Measurements from ENCODE around the gene NAP1L4.

Gene NAP1L4

GRCh38 chr11:3010521-3011275 lies 18.6 kb upstream of the NAP1L4 start:
- no peak overlapping the region for H3K4me3 ChIP-seq (ENCODE audit: low read depth, low read length)
- TF ChIP-seq, protein P1, sequence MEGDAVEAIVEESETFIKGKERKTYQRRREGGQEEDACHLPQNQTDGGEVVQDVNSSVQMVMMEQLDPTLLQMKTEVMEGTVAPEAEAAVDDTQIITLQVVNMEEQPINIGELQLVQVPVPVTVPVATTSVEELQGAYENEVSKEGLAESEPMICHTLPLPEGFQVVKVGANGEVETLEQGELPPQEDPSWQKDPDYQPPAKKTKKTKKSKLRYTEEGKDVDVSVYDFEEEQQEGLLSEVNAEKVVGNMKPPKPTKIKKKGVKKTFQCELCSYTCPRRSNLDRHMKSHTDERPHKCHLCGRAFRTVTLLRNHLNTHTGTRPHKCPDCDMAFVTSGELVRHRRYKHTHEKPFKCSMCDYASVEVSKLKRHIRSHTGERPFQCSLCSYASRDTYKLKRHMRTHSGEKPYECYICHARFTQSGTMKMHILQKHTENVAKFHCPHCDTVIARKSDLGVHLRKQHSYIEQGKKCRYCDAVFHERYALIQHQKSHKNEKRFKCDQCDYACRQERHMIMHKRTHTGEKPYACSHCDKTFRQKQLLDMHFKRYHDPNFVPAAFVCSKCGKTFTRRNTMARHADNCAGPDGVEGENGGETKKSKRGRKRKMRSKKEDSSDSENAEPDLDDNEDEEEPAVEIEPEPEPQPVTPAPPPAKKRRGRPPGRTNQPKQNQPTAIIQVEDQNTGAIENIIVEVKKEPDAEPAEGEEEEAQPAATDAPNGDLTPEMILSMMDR (IDR thresholded peaks at IDR 0.05; ENCODE audit: low read depth, low read length) = no peak

DNA sequence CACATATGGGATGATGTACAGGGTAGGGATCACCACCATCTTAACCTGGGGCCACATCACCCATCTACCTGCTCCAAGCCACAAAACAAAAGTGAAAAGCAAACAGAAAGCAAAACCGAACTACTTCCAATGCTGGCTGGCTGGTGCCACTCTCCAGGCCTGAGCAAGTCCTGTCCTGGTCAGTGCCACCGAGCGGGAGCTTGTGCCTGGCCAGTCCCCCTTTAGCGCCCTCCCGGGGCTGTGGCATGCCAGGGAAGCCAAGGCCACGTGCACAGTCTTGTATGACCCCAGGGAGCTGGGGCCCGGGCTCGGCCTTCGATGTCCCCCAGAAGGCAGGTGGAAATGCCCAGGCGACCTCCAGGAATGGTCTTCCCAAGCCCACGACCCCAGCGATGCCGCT lies 17.9 kb upstream of the NAP1L4 start:
- TF ChIP-seq, protein P1 (IDR thresholded peaks at IDR 0.05; ENCODE audit: low read depth, low read length) = no peak
- H3K4me3 ChIP-seq (ENCODE audit: low read depth, low read length) = no peak overlapping the region

GRCh38 chr11:3009481-3009880 lies 17.4 kb upstream of the NAP1L4 start:
- H3K4me3 ChIP-seq (ENCODE audit: low read depth, low read length) = no peak overlapping the region
- TF ChIP-seq, protein P1 (IDR thresholded peaks at IDR 0.05; ENCODE audit: low read depth, low read length) = no peak

DNA sequence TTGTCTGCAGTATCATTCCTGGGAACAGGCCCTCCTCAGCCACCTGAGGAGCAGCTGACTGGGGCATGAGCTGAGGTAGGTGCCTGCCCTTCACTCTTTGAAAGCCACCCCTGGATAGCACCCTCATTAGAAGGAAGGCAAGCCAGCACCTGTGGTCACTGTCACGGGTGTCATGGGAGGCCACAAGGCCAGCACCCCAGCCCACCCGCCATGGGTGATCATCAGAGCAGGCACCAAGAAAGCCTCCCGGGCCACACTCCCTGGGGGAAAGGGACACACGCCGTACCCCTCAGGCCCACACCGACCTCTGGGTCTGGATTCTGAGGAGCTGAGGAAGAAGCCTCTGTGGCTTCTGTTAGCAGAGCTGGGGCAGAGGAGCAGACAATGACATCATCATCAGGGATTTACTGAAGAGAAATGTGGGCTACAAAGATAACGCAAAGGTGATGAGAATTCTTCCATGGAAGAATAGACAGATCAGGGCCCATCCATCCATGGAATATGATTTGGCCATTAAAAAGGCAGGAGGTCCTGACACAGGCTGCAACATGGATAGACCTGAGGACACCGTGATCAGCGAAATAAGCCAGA lies 16.7 kb upstream of the NAP1L4 start:
- H3K4me3 ChIP-seq (ENCODE audit: low read depth, low read length) = no peak overlapping the region
- TF ChIP-seq, protein P1 (IDR thresholded peaks at IDR 0.05; ENCODE audit: low read depth, low read length) = no peak

DNA sequence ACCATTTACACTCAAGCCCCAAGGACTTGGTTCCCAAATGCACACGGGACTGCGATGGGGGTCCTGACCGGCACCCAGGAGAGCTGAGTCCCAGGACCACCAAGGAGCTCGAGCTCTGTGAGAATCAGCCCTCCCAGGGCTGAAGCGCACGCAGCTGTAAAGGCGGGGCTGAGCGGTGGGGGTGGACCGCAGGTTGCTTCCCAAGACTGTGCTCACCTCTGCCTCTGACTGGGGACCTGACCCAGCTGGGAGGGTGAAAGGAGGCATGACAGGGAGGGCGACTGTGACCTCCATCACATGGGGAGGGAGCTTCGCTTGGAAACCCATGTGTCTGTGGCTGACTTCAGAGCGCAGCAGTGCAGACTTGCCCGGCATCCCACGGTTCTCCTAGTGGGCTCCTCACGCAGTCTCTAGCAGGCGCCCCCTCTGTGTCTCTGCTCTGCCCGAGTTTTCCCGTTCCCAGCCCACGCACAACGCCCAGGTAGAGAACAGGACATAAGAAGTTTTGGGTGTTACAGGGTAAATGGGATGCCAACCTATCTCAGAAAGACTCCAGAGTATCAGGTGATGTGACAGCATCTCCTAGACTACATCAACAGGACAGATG lies 15.4 kb upstream of the NAP1L4 start:
- H3K4me3 ChIP-seq (ENCODE audit: low read depth, low read length) = no peak overlapping the region
- TF ChIP-seq, protein P1 (IDR thresholded peaks at IDR 0.05; ENCODE audit: low read depth, low read length) = no peak

GRCh38 chr11:3006505-3007260 lies 14.6 kb upstream of the NAP1L4 start:
- TF ChIP-seq, protein P1 (IDR thresholded peaks at IDR 0.05; ENCODE audit: low read depth, low read length) = no peak
- H3K4me3 ChIP-seq (ENCODE audit: low read depth, low read length) = no peak overlapping the region

Measured in WI38 (cell line).